COR-L47 (cell line): ENCODE measurements around the gene AFF3.

Experiments
- DNase-seq: peaks from one replicate; lab custom pipeline; 2025; lab: John Stamatoyannopoulos, UW

Gene AFF3

GRCh38 chr2:99883358-99883757 lies 259.0 kb downstream of the AFF3 start:
- no peak for DNase-seq

- DNase-seq: peak; percentile 48
Measured at GRCh38 chr2:99881901-99882591, 260.3 kb downstream of the AFF3 start.

GRCh38 chr2:99880964-99881294 lies 261.5 kb downstream of the AFF3 start:
- peak; percentile 41 for DNase-seq

- no peak for DNase-seq
Measured at GRCh38 chr2:99880148-99880963, 262.0 kb downstream of the AFF3 start.

- no peak for DNase-seq
Measured at GRCh38 chr2:99879481-99879880, 262.9 kb downstream of the AFF3 start.

GRCh38 chr2:99878581-99879350 lies 263.6 kb downstream of the AFF3 start:
- DNase-seq: no peak

- DNase-seq: no peak
Measured at GRCh38 chr2:99877963-99878362, 264.4 kb downstream of the AFF3 start.

GRCh38 chr2:99876956-99877355 lies 265.4 kb downstream of the AFF3 start:
- no peak for DNase-seq

- DNase-seq: no peak
Measured at GRCh38 chr2:99875627-99876201, 266.7 kb downstream of the AFF3 start.

- DNase-seq: no peak
Measured at GRCh38 chr2:99868260-99868659, 274.1 kb downstream of the AFF3 start.

GRCh38 chr2:99867770-99868169 lies 274.6 kb downstream of the AFF3 start:
- no peak for DNase-seq

GRCh38 chr2:99865818-99866676 lies 276.3 kb downstream of the AFF3 start:
- DNase-seq: no peak

- DNase-seq: no peak
Measured at GRCh38 chr2:99864561-99865553, 277.5 kb downstream of the AFF3 start.

- DNase-seq: no peak
Measured at GRCh38 chr2:99863903-99864270, 278.5 kb downstream of the AFF3 start.

GRCh38 chr2:99863236-99863902 lies 279.0 kb downstream of the AFF3 start:
- no peak for DNase-seq

- no peak for DNase-seq
Measured at GRCh38 chr2:99862566-99862965, 279.8 kb downstream of the AFF3 start.

- DNase-seq: no peak
Measured at GRCh38 chr2:99861376-99861760, 281.0 kb downstream of the AFF3 start.

GRCh38 chr2:99860720-99861375 lies 281.5 kb downstream of the AFF3 start:
- DNase-seq: no peak

GRCh38 chr2:99858951-99859596 lies 283.3 kb downstream of the AFF3 start:
- DNase-seq: no peak
